Measurements from ENCODE around the gene LDLRAD4.

DNA sequence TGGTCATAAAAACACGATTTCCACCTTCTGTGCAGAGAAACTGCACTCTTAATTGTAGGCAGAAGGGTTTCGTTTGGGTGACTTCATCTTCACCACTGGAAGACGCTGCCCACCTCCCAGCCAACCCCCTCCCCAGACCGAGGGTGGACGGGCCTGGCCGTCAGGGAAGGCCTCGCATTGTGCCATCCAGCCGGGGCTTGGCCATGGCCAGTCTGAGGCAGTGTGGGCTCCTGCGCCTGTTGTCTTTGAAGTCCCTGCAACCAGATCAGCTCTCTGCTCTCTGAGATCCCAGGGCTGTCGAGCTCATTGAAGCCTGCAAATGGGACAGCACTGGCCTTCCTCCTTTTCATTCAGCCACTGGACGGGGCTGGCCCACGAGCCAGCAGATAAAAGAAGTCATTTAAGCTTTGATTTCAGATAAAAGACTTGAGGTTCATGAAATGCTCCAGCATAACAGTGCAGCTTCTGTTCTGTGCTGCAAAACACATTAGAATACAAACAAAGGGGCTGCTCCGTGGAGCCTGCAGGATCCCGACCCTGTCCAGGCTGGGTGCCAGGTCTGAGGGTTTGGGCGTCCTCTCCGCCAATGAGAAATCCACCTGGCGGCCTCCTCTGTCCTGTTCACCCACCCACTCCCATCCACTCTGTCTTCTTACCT, 253.5 kb downstream of the LDLRAD4 start:
- TF ChIP-seq GATA2 (IDR thresholded peaks at IDR 0.05; ENCODE audit: low read depth, low read length) (no peak), GATA3 (IDR thresholded peaks at IDR 0.05; ENCODE audit: low read depth, low read length) (no peak)
